PFSK-1 (cell line): Measurements from ENCODE around the gene ERFL.

Experiments used
- POLR2AphosphoS5 ChIP-seq: IDR thresholded peaks from 2 replicates; pipeline ENCODE4 v1.6.1; 2012; ENCODE audit warnings: low read depth, mild to moderate bottlenecking, control low read depth, low read length, moderate library complexity
- REST ChIP-seq, 2 experiments: IDR thresholded peaks; 2 replicates each; pipeline versions ENCODE4 v1.6.1 to v1.8.0; 2011 to 2012; ENCODE audit warnings: low read depth in 2 of 2, low read length in 2 of 2, control low read depth in 1 of 2, inconsistent platforms in 1 of 2, mild to moderate bottlenecking in 1 of 2, moderate library complexity in 1 of 2; ENCODE audit not compliant: insufficient read depth in 1 of 2
- SIN3A ChIP-seq: IDR thresholded peaks from 2 replicates; pipeline ENCODE4 v1.6.1; 2012; ENCODE audit warnings: mild to moderate bottlenecking, low read length, moderate library complexity, borderline replicate concordance; ENCODE audit not compliant: insufficient read depth
- TAF1 ChIP-seq: IDR thresholded peaks from 2 replicates; pipeline ENCODE4 v1.6.1; 2012; ENCODE audit warnings: low read length, control low read depth, borderline replicate concordance; ENCODE audit not compliant: insufficient read depth

- TF ChIP-seq REST (IDR thresholded peaks at IDR 0.05; ENCODE audit: insufficient read depth in 1 of 2, low read depth in 2 of 2, low read length in 2 of 2), result no peak
- no peak for TF ChIP-seq POLR2AphosphoS5
- no peak for TF ChIP-seq SIN3A
- TF ChIP-seq TAF1, result no peak
Observed at GRCh38 chr19:41892173-41892902, 35.9 kb downstream of the ERFL start.
